H1 (cell line): ENCODE data around the gene MSI2.

Source experiments
- BACH1 ChIP-seq: IDR thresholded peaks from 2 replicates; pipeline ENCODE4 v1.6.1; 2012; ENCODE audit warnings: low read length, improper control_type of control experiment
- EP300 ChIP-seq, 2 experiments: IDR thresholded peaks; 1 replicate in 1 of 2; 2 replicates in 1 of 2; pipeline ENCODE4 v1.6.1; 2011 to 2012; ENCODE audit warnings: low read depth in 2 of 2, low read length in 2 of 2, mild to moderate bottlenecking in 2 of 2, borderline replicate concordance in 1 of 2, inconsistent platforms in 1 of 2, moderate library complexity in 1 of 2
- EZH2 ChIP-seq: fragments of 200-600 bp; sonication (generic); IDR thresholded peaks from 2 replicates; pipeline ENCODE4 v1.7.1; 2012; ENCODE audit warnings: low read depth, mild to moderate bottlenecking, moderate library complexity, low read length, inconsistent platforms; ENCODE audit not compliant: severe bottlenecking
- KDM1A ChIP-seq: fragments of 200-600, 300-600 bp; sonication (generic); IDR thresholded peaks from 2 replicates; pipeline ENCODE4 v1.7.1; 2016; ENCODE audit warnings: mild to moderate bottlenecking, low read length, borderline replicate concordance
- POLR2A ChIP-seq, 2 experiments: IDR thresholded peaks; 1 replicate in 1 of 2; 2 replicates in 1 of 2; pipeline ENCODE4 v1.6.1; 2011; ENCODE audit warnings: low read depth in 2 of 2, low read length in 2 of 2, mild to moderate bottlenecking in 2 of 2; ENCODE audit errors: control extremely low read depth in 1 of 2
- POLR2AphosphoS5 ChIP-seq: IDR thresholded peaks from 2 replicates; pipeline ENCODE4 v1.6.1; 2011; ENCODE audit warnings: low read depth, low read length
- RAD21 ChIP-seq, 2 experiments: IDR thresholded peaks in 1 of 2; conservative IDR thresholded peaks in 1 of 2; 2 replicates each; pipeline ENCODE4 v1.6.1; 2011; ENCODE audit warnings: low read depth in 2 of 2, low read length in 2 of 2, improper control_type of control experiment in 1 of 2, inconsistent platforms in 1 of 2, mild to moderate bottlenecking in 1 of 2, moderate library complexity in 1 of 2
- TAF1 ChIP-seq: IDR thresholded peaks from 2 replicates; pipeline ENCODE4 v1.6.1; 2011; ENCODE audit warnings: mild to moderate bottlenecking, low read depth, low read length
- TF ChIP-seq, protein P1 (sequence below), 3 experiments: IDR thresholded peaks; 1 replicate in 2 of 3; 2 replicates in 1 of 3; pipeline versions ENCODE4 v1.5.1 to v1.6.1; 2011; ENCODE audit warnings: low read length in 3 of 3, mild to moderate bottlenecking in 3 of 3, inconsistent platforms in 2 of 3, low read depth in 1 of 3, moderate library complexity in 1 of 3; ENCODE audit not compliant: insufficient read depth in 1 of 3; ENCODE audit errors: control extremely low read depth in 1 of 3
- TF ChIP-seq, protein P2 (sequence below): IDR thresholded peaks from 2 replicates; pipeline ENCODE4 v1.6.1; 2012; ENCODE audit warnings: inconsistent platforms
- TF ChIP-seq, protein P3 (sequence below): IDR thresholded peaks from 2 replicates; pipeline ENCODE4 v1.6.1; 2012; ENCODE audit warnings: inconsistent platforms
- TF ChIP-seq, protein P4 (sequence below): IDR thresholded peaks from 2 replicates; pipeline ENCODE4 v1.6.1; 2012; ENCODE audit warnings: low read length, inconsistent platforms

DNA sequence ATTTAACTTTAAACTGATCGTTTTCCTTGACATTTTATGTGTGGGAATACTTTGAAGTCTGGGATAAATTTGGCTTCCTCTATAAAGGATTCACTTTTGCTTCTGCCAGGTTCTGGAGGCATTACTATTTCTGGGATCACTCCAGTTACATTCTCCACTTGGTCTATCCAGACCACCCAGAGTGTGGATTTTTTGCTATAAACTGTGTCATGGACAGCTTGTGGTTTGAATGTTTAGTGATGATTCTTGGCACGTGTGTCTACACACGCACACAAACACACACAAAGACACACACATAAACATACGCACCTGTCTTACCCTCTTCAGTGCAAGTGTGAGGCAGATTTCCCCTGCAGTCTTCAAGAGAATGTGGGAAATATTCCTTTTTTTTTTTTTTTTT, 27.4 kb upstream of the MSI2 start:
- no peak for TF ChIP-seq EP300 (IDR thresholded peaks at IDR 0.05; ENCODE audit: borderline replicate concordance in 1 of 2, low read depth in 2 of 2, low read length in 2 of 2)
- TF ChIP-seq, protein P1, sequence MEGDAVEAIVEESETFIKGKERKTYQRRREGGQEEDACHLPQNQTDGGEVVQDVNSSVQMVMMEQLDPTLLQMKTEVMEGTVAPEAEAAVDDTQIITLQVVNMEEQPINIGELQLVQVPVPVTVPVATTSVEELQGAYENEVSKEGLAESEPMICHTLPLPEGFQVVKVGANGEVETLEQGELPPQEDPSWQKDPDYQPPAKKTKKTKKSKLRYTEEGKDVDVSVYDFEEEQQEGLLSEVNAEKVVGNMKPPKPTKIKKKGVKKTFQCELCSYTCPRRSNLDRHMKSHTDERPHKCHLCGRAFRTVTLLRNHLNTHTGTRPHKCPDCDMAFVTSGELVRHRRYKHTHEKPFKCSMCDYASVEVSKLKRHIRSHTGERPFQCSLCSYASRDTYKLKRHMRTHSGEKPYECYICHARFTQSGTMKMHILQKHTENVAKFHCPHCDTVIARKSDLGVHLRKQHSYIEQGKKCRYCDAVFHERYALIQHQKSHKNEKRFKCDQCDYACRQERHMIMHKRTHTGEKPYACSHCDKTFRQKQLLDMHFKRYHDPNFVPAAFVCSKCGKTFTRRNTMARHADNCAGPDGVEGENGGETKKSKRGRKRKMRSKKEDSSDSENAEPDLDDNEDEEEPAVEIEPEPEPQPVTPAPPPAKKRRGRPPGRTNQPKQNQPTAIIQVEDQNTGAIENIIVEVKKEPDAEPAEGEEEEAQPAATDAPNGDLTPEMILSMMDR (IDR thresholded peaks at IDR 0.05; ENCODE audit: control extremely low read depth in 1 of 3, insufficient read depth in 1 of 3, low read depth in 1 of 3, low read length in 3 of 3) = no peak
- no peak for TF ChIP-seq EZH2
- TF ChIP-seq, protein P2, sequence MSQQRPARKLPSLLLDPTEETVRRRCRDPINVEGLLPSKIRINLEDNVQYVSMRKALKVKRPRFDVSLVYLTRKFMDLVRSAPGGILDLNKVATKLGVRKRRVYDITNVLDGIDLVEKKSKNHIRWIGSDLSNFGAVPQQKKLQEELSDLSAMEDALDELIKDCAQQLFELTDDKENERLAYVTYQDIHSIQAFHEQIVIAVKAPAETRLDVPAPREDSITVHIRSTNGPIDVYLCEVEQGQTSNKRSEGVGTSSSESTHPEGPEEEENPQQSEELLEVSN = no peak
- TF ChIP-seq KDM1A = no peak
- TF ChIP-seq, protein P3, sequence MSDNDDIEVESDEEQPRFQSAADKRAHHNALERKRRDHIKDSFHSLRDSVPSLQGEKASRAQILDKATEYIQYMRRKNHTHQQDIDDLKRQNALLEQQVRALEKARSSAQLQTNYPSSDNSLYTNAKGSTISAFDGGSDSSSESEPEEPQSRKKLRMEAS = no peak
- TF ChIP-seq POLR2A (IDR thresholded peaks at IDR 0.05; ENCODE audit: control extremely low read depth in 1 of 2, low read depth in 2 of 2, low read length in 2 of 2) = no peak
- TF ChIP-seq POLR2AphosphoS5 = no peak
- TF ChIP-seq, protein P4, sequence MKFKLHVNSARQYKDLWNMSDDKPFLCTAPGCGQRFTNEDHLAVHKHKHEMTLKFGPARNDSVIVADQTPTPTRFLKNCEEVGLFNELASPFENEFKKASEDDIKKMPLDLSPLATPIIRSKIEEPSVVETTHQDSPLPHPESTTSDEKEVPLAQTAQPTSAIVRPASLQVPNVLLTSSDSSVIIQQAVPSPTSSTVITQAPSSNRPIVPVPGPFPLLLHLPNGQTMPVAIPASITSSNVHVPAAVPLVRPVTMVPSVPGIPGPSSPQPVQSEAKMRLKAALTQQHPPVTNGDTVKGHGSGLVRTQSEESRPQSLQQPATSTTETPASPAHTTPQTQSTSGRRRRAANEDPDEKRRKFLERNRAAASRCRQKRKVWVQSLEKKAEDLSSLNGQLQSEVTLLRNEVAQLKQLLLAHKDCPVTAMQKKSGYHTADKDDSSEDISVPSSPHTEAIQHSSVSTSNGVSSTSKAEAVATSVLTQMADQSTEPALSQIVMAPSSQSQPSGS = no peak
- no peak for TF ChIP-seq RAD21 (IDR thresholded peaks at IDR 0.05 in 1 of 2, conservative IDR thresholded peaks at IDR 0.05 in 1 of 2; ENCODE audit: low read depth in 2 of 2, low read length in 2 of 2)
- TF ChIP-seq BACH1 = no peak
- TF ChIP-seq TAF1 = no peak
